ENCODE results near the gene CTDSPL2.
"Not testable (repeated sequence)": the region's sequence is repeated elsewhere in the genome, so short reads cannot be mapped to it uniquely, and the experiment has no call there.

The CTDSPL2 gene

GRCh38 chr15:44537735-44538240 is 110.4 kb downstream of the CTDSPL2 start:
- Histone ChIP-seq H3K36me3 (ENCODE audit: control insufficient read depth, insufficient read depth, low read length) (no peaks in the 10 kb centered on the region), H3K9me3 (ENCODE audit: control insufficient read depth, low read length) (no peaks in the 10 kb centered on the region), H3K27ac (peak overlapping the region; percentile 84), H2AFZ (peak overlapping the region; percentile 90), H3K27me3 (ENCODE audit: control insufficient read depth, insufficient read depth, low read length) (no peaks in the 10 kb centered on the region), H3K9ac (no peak overlapping the region), H3K4me1 (no peaks in the 10 kb centered on the region), H3K4me2 (ENCODE audit: low read length) (peak overlapping the region; percentile 91), H3K4me3 (ENCODE audit: low read depth, low read length) (peak overlapping the region; percentile 88), H3K79me2 (peaks cover 11% of the 10 kb centered on the region)
- no peak for TF ChIP-seq CTCF (IDR thresholded peaks at IDR 0.05)

- Histone ChIP-seq H3K27ac (no peak overlapping the region), H3K79me2 (peaks cover 16% of the 10 kb centered on the region), H2AFZ (no peak overlapping the region), H3K4me1 (no peaks in the 10 kb centered on the region), H3K4me2 (ENCODE audit: low read length) (no peak overlapping the region), H3K9ac (no peak overlapping the region), H3K4me3 (ENCODE audit: low read depth, low read length) (no peak overlapping the region), H3K27me3 (ENCODE audit: control insufficient read depth, insufficient read depth, low read length) (no peaks in the 10 kb centered on the region), H3K36me3 (ENCODE audit: control insufficient read depth, insufficient read depth, low read length) (no peaks in the 10 kb centered on the region), H3K9me3 (ENCODE audit: control insufficient read depth, low read length) (no peaks in the 10 kb centered on the region)
- no peak for TF ChIP-seq CTCF (IDR thresholded peaks at IDR 0.05)
Observed at GRCh38 chr15:44541282-44541958, 114.0 kb downstream of the CTDSPL2 start.

DNA sequence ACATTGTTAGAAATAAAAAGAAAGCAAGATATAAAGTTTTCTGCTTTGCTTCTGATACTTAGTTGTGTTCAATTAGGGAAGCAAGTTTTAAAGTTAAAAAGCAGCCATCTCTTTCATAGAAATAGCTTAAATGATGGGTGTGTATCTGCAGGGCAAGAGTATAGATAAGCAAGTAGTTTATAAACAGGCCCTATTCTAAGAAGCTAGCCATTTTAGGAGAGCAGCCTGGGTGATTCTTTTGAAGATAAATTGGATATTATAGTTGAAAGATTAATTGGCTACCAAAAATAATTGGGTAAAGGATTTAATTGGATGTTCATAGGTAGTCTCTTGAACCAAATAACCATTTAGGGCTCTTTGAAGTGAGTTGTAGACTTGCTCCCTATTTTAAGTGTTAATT is 115.2 kb downstream of the CTDSPL2 start:
- Histone ChIP-seq H3K27me3 (ENCODE audit: control insufficient read depth, insufficient read depth, low read length) (no peaks in the 10 kb centered on the region), H3K27ac (no peak overlapping the region), H3K4me2 (ENCODE audit: low read length) (no peak overlapping the region), H2AFZ (no peak overlapping the region), H3K9me3 (ENCODE audit: control insufficient read depth, low read length) (no peaks in the 10 kb centered on the region), H3K4me3 (ENCODE audit: low read depth, low read length) (no peak overlapping the region), H3K9ac (no peak overlapping the region), H3K4me1 (no peaks in the 10 kb centered on the region), H3K36me3 (ENCODE audit: control insufficient read depth, insufficient read depth, low read length) (no peaks in the 10 kb centered on the region), H3K79me2 (peaks cover 17% of the 10 kb centered on the region)
- TF ChIP-seq CTCF (IDR thresholded peaks at IDR 0.05) = no peak

GRCh38 chr15:44544745-44545144 is 117.3 kb downstream of the CTDSPL2 start:
- H3K27me3 ChIP-seq (ENCODE audit: control insufficient read depth, insufficient read depth, low read length); H2AFZ ChIP-seq; H3K9ac ChIP-seq; H3K4me3 ChIP-seq (ENCODE audit: low read depth, low read length); H3K36me3 ChIP-seq (ENCODE audit: control insufficient read depth, insufficient read depth, low read length); H3K4me1 ChIP-seq; H3K27ac ChIP-seq; H3K9me3 ChIP-seq (ENCODE audit: control insufficient read depth, low read length); H3K4me2 ChIP-seq (ENCODE audit: low read length): not testable (repeated sequence)
- peaks cover 24% of the 10 kb centered on the region for H3K79me2 ChIP-seq

DNA sequence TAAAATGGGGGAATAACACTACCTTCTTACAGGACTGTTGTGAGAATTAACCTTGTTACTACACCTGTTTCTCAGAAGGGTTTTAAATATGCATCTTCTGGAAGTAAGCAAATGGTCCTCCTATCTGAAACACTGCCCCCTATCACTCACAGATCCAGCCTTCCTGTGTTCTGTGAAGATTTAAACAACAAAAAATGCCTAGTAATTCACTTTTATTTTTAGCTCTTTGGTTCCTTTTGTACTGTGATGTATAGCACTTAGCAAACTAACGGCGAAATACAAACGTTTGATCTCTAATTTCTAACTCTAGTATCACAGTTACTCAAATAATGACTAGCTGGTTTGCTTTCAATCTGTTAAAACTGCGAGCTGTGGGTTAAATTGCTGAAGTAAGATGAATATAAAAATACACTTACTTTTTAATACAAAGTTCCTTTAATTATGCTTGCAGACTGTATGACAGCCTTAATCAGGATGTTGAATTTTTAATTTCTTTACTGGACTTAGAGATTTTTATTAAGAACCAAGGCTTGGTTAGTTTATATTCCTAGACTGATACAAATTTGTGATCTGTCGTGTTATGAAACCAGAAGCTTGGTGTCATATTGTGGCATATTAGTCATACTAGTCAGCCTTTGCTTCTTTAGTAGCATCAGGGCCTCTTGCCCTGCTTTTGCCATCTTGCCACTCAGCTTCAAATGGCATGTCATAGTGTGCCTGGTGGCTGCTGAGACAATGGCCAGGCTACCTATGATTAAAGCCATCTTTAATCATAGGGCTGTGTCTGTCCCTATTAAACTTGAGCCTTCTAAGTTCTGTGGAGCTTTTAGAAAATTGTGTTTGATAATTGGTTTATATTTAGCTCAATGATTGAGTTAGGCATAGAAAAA is 118.7 kb downstream of the CTDSPL2 start:
- Histone ChIP-seq H3K4me2 (ENCODE audit: low read length) (peak overlapping the region; percentile 40), H3K4me3 (ENCODE audit: low read depth, low read length) (no peak overlapping the region), H3K27ac (no peak overlapping the region), H3K27me3 (ENCODE audit: control insufficient read depth, insufficient read depth, low read length) (no peaks in the 10 kb centered on the region), H2AFZ (no peak overlapping the region), H3K36me3 (ENCODE audit: control insufficient read depth, insufficient read depth, low read length) (no peaks in the 10 kb centered on the region), H3K9ac (no peak overlapping the region), H3K79me2 (peaks cover 19% of the 10 kb centered on the region), H3K4me1 (no peaks in the 10 kb centered on the region), H3K9me3 (ENCODE audit: control insufficient read depth, low read length) (no peaks in the 10 kb centered on the region)
- TF ChIP-seq CTCF (IDR thresholded peaks at IDR 0.05) = no peak

DNA sequence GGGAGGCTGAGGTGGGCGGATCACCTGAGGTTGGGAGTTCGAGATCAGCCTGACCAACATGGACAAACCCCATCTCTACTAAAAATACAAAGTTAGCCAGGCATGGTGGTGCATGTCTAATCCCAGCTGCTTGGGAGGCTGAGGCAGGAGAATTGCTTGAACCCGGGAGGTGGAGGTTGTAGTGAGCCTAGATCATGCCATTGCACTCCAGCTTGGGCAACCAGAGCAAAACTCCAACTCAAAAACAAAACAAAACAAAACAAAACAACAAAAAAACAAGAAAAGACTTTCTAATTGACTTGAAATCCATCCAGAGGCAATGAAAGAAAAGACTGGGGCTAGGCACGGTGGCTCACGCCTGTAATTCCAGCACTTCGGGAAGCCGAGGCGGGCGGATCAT is 121.7 kb downstream of the CTDSPL2 start:
- not testable (repeated sequence) for H3K36me3 ChIP-seq (ENCODE audit: control insufficient read depth, insufficient read depth, low read length); H3K4me3 ChIP-seq (ENCODE audit: low read depth, low read length); H3K27me3 ChIP-seq (ENCODE audit: control insufficient read depth, insufficient read depth, low read length); H2AFZ ChIP-seq; H3K27ac ChIP-seq; H3K4me1 ChIP-seq; H3K9me3 ChIP-seq (ENCODE audit: control insufficient read depth, low read length); H3K4me2 ChIP-seq (ENCODE audit: low read length); H3K9ac ChIP-seq
- H3K79me2 ChIP-seq = peaks cover 11% of the 10 kb centered on the region
